Measurements from ENCODE around the gene ALG3.

The ALG3 gene

GRCh38 chr3:184239221-184239620, 9.5 kb downstream of the ALG3 start:
- no peak overlapping the region for H3K4me2 ChIP-seq (ENCODE audit: low read length)
- peaks cover 14% of the 10 kb centered on the region for H3K36me3 ChIP-seq (ENCODE audit: insufficient read depth, low read length)
- H3K9ac ChIP-seq (ENCODE audit: low read depth, low read length): no peak overlapping the region
- H3K9me3 ChIP-seq (replicated peaks; ENCODE audit: low read length): no peaks in the 10 kb centered on the region
- no peak overlapping the region for H3K4me3 ChIP-seq (ENCODE audit: low read length)
- H3K27me3 ChIP-seq (ENCODE audit: control insufficient read depth, insufficient read depth, low read length): peaks cover 14% of the 10 kb centered on the region
- H3K4me1 ChIP-seq (ENCODE audit: control insufficient read depth, insufficient read depth, low read length): peaks cover 3% of the 10 kb centered on the region

DNA sequence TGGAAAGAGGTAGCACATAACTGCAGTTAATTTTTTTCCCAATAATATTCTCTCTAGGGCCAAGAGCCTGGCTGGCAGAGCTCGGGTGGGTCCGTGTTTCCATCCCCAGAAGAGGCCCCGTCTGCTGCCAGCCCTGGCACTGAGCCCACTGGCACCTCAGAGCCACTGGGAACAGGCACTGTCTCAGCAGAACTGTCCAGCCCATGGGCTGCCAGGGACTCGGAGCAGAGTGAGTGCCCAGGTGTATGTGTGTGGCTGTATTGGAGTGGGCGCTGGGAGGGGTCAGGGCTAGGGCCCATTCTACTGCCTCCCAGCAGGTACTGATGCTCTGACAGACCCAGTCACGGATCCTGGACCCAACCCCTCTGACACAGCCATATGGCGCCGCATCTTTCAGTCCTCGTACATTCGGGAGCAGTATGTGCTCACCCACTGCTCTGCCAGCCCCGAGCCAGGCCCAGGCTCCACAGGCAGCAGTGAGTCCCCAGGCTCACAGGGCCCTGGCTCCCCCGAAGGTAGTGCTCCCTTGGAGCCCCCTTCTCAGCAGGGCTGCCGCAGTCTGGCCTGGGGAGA, 10.4 kb downstream of the ALG3 start:
- Histone ChIP-seq H3K9me3 (replicated peaks; ENCODE audit: low read length) (no peaks in the 10 kb centered on the region), H3K4me2 (ENCODE audit: low read length) (no peak overlapping the region), H3K27me3 (ENCODE audit: control insufficient read depth, insufficient read depth, low read length) (peaks cover 14% of the 10 kb centered on the region), H3K4me1 (ENCODE audit: control insufficient read depth, insufficient read depth, low read length) (peaks cover 8% of the 10 kb centered on the region), H3K4me3 (ENCODE audit: low read length) (no peak overlapping the region), H3K36me3 (ENCODE audit: insufficient read depth, low read length) (peaks cover 10% of the 10 kb centered on the region), H3K9ac (ENCODE audit: low read depth, low read length) (no peak overlapping the region)

DNA sequence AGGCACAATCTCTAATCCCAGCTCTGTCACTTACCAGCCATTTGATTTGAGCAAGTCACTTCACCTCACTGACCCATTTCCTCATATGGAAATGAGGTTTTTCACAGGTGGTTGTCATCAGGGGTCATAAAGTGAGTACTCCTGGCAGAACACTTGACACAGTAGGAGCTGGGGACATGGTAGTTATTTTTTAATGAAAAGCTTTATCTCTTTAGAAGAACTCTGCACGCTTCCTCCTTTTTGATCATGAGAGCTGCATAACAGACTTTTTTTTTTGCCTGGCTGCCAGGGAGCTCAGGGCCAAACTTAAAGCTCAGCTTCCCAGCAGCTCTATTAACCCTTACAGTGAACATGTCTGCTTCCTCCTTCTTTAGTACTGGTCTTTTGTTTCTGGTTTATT, 11.0 kb downstream of the ALG3 start:
- Histone ChIP-seq H3K4me1 (ENCODE audit: control insufficient read depth, insufficient read depth, low read length) (peaks cover 8% of the 10 kb centered on the region), H3K4me2 (ENCODE audit: low read length) (no peak overlapping the region), H3K4me3 (ENCODE audit: low read length) (no peak overlapping the region), H3K9ac (ENCODE audit: low read depth, low read length) (no peak overlapping the region), H3K36me3 (ENCODE audit: insufficient read depth, low read length) (peaks cover 8% of the 10 kb centered on the region), H3K27me3 (ENCODE audit: control insufficient read depth, insufficient read depth, low read length) (peaks cover 18% of the 10 kb centered on the region), H3K9me3 (replicated peaks; ENCODE audit: low read length) (no peaks in the 10 kb centered on the region)

- H3K4me1 ChIP-seq (ENCODE audit: control insufficient read depth, insufficient read depth, low read length): peaks cover 8% of the 10 kb centered on the region
- peaks cover 24% of the 10 kb centered on the region for H3K27me3 ChIP-seq (ENCODE audit: control insufficient read depth, insufficient read depth, low read length)
- no peaks in the 10 kb centered on the region for H3K9me3 ChIP-seq (replicated peaks; ENCODE audit: low read length)
- H3K4me2 ChIP-seq (ENCODE audit: low read length): no peak overlapping the region
- H3K36me3 ChIP-seq (ENCODE audit: insufficient read depth, low read length): peaks cover 2% of the 10 kb centered on the region
- no peak overlapping the region for H3K9ac ChIP-seq (ENCODE audit: low read depth, low read length)
- H3K4me3 ChIP-seq (ENCODE audit: low read length): no peak overlapping the region
These were observed 11.6 kb downstream of the ALG3 start for GRCh38 chr3:184237211-184237610.

DNA sequence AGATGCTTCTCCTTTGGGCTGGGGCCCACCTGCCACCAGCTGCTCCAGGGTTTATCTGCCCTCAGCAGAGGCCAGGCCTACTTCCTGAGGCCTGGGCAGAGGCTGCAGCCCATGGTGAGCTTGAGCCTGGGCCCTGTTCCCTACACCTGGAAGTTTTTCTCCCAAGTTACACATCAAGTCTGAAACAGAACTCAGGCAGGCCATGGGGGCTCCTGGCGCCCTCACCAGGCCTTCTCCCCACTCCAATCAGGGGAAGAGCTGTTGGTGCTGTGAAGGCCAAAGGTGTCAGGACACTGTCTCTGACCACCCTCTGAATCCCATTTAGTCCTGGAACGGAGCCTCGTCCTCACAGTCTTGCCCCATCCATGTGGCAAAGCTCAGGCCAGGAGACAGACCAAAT, 12.1 kb downstream of the ALG3 start:
- Histone ChIP-seq H3K9ac (ENCODE audit: low read depth, low read length) (no peak overlapping the region), H3K4me3 (ENCODE audit: low read length) (no peak overlapping the region), H3K36me3 (ENCODE audit: insufficient read depth, low read length) (no peaks in the 10 kb centered on the region), H3K9me3 (replicated peaks; ENCODE audit: low read length) (no peaks in the 10 kb centered on the region), H3K4me1 (ENCODE audit: control insufficient read depth, insufficient read depth, low read length) (peaks cover 8% of the 10 kb centered on the region), H3K27me3 (ENCODE audit: control insufficient read depth, insufficient read depth, low read length) (peaks cover 29% of the 10 kb centered on the region), H3K4me2 (ENCODE audit: low read length) (no peak overlapping the region)

GRCh38 chr3:184236033-184236410, 12.7 kb downstream of the ALG3 start:
- Histone ChIP-seq H3K9ac (ENCODE audit: low read depth, low read length) (no peak overlapping the region), H3K9me3 (replicated peaks; ENCODE audit: low read length) (no peaks in the 10 kb centered on the region), H3K27me3 (ENCODE audit: control insufficient read depth, insufficient read depth, low read length) (peaks cover 35% of the 10 kb centered on the region), H3K4me3 (ENCODE audit: low read length) (no peak overlapping the region), H3K36me3 (ENCODE audit: insufficient read depth, low read length) (no peaks in the 10 kb centered on the region), H3K4me1 (ENCODE audit: control insufficient read depth, insufficient read depth, low read length) (peaks cover 8% of the 10 kb centered on the region), H3K4me2 (ENCODE audit: low read length) (no peak overlapping the region)

DNA sequence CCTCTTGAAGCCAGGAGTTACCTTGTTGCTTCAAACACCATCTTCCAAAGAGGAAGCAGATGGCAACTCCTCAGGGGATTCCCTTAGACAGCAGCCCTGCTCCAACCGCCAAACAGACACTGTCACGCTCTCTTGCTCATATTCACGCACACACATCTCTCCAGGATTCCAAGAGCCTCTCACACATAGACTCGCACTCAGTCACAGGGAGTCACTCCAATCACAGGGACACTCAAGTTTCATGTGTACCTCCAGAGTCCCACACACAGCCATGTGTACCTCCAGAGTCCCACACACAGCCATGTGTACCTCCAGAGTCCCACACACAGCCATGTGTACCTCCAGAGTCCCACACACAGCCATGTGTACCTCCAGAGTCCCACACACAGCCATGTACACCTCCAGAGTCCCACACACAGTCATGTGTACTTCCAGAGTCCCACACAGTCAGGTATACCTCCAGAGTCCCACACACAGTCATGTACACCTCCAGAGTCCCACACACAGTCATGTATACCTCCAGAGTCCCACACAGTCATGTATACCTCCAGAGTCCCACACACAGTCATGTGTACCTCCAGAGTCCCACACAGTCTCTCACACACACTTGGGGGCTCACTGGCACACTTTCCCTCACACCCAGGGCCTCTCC, 13.3 kb downstream of the ALG3 start:
- no peak overlapping the region for H3K4me2 ChIP-seq (ENCODE audit: low read length)
- H3K9ac ChIP-seq (ENCODE audit: low read depth, low read length): no peak overlapping the region
- peaks cover 41% of the 10 kb centered on the region for H3K27me3 ChIP-seq (ENCODE audit: control insufficient read depth, insufficient read depth, low read length)
- H3K4me3 ChIP-seq (ENCODE audit: low read length): no peak overlapping the region
- H3K9me3 ChIP-seq (replicated peaks; ENCODE audit: low read length): no peaks in the 10 kb centered on the region
- H3K4me1 ChIP-seq (ENCODE audit: control insufficient read depth, insufficient read depth, low read length): peaks cover 8% of the 10 kb centered on the region
- H3K36me3 ChIP-seq (ENCODE audit: insufficient read depth, low read length): no peaks in the 10 kb centered on the region

DNA sequence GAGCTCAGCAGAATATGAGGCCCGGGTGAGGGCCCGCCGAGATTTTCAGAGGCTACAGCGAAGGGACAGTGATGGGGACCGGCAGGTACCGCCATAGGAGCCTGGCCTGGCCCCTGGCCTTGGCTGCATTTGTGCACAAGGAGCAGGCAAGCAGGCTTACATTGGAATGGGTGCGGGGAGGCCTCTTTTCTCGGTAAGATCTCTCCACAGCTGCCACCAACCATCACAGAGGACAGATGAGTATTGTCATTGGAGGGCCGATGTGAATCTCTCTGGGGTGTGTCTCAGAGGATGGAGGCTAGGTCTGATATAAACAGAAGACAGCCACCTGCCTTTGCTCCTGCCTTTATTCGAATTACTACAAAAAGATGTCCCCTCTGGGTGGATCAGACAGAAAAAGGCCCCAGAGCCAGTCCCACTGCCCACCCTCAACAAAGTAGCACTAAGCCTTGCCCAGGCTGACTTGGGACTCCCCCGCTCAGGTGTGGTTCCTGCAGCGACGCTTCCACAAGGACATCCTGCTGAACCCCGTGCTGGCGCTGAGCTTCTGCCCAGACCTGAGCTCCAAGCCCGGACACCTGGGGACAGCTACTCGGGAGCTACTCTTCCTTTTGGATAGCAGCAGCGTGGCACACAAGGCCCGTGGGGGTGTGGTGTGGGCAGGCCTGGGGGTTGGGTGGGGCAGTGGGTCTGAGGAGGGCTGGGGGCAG, 13.9 kb downstream of the ALG3 start:
- Histone ChIP-seq H3K27me3 (ENCODE audit: control insufficient read depth, insufficient read depth, low read length) (peaks cover 47% of the 10 kb centered on the region), H3K4me3 (ENCODE audit: low read length) (no peak overlapping the region), H3K36me3 (ENCODE audit: insufficient read depth, low read length) (no peaks in the 10 kb centered on the region), H3K4me1 (ENCODE audit: control insufficient read depth, insufficient read depth, low read length) (peaks cover 9% of the 10 kb centered on the region), H3K9ac (ENCODE audit: low read depth, low read length) (no peak overlapping the region), H3K9me3 (replicated peaks; ENCODE audit: low read length) (no peaks in the 10 kb centered on the region), H3K4me2 (ENCODE audit: low read length) (no peak overlapping the region)

DNA sequence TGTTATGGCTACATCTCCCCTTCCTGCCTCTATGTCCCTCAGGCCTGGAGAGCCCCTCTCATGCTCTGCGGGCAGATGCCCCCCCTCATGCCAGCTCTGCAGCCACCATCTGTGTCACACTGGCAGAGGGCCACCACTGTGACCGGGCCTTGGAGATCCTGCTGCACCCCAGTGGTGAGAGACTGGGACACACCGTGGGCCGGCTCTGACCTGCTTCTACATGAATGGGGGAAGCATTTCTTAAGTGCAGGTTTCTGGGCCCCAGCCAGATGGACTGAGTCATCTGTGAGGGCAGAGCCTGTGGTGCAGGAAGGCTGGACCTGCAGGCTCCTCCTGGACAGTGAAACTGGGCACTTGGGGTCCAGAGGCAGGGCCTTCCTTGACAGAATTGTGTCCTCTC, 14.5 kb downstream of the ALG3 start:
- no peak overlapping the region for H3K4me2 ChIP-seq (ENCODE audit: low read length)
- peaks cover 15% of the 10 kb centered on the region for H3K4me1 ChIP-seq (ENCODE audit: control insufficient read depth, insufficient read depth, low read length)
- no peak overlapping the region for H3K4me3 ChIP-seq (ENCODE audit: low read length)
- no peak overlapping the region for H3K9ac ChIP-seq (ENCODE audit: low read depth, low read length)
- H3K36me3 ChIP-seq (ENCODE audit: insufficient read depth, low read length): no peaks in the 10 kb centered on the region
- peaks cover 53% of the 10 kb centered on the region for H3K27me3 ChIP-seq (ENCODE audit: control insufficient read depth, insufficient read depth, low read length)
- no peaks in the 10 kb centered on the region for H3K9me3 ChIP-seq (replicated peaks; ENCODE audit: low read length)

DNA sequence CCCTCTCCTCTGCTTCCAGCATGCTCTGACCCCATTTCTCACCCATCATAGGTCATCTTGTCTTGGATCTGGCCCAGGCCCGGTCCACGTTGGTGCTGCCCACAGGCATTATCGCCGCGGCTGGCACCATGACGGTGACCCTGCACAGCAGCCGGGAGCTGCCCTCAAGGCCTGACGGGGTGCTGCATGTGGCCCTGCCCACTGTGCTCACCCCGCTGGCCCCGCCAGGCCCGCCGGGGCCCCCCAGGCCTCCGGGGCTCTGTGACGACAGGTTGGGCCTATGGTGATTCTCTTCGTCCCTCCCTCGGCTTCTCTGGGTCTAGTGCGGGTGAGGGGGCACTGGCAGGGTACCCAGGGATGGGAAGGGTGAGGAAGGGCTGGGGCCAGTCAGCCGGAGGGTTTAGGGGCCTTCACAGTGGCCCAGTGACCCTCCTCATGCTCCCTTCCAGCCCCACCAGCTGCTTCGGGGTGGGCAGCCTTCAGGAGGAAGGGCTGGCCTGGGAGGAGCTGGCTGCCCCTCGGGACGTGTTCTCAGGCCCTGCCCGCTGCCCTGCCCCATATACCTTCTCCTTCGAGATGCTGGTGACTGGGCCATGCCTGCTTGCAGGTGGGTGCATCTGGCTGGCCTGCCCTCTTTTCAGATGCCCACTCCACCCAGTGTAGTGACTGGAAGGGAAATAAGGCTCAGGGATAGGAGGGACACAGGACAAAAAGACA, 15.5 kb downstream of the ALG3 start:
- no peaks in the 10 kb centered on the region for H3K36me3 ChIP-seq (ENCODE audit: insufficient read depth, low read length)
- H3K9ac ChIP-seq (ENCODE audit: low read depth, low read length): no peak overlapping the region
- no peak overlapping the region for H3K4me2 ChIP-seq (ENCODE audit: low read length)
- peaks cover 63% of the 10 kb centered on the region for H3K27me3 ChIP-seq (ENCODE audit: control insufficient read depth, insufficient read depth, low read length)
- H3K9me3 ChIP-seq (replicated peaks; ENCODE audit: low read length): no peaks in the 10 kb centered on the region
- H3K4me3 ChIP-seq (ENCODE audit: low read length): no peak overlapping the region
- H3K4me1 ChIP-seq (ENCODE audit: control insufficient read depth, insufficient read depth, low read length): peaks cover 19% of the 10 kb centered on the region

DNA sequence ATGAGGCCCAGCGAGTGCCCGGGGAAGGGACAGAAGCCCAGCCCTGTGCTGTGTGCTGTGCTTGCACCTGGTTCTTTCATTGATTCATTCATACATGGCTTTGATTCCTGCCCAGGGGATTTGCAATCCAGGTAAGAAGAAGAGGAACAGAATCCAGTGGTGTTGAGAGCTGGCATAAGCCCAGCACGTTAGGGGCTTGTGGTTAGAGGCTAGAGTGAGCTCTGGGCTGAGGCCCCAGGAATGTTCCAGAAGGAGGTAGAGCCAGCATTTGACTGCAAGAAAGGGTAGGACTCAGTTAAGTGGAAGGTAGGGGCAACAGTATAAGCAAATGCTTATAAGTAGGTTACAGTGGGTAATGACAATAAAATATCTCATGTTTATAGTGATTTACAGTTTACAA, 17.1 kb downstream of the ALG3 start:
- peaks cover 70% of the 10 kb centered on the region for H3K27me3 ChIP-seq (ENCODE audit: control insufficient read depth, insufficient read depth, low read length)

More for the DNA sequence above, 17.1 kb downstream of the ALG3 start:
- Histone ChIP-seq H3K9ac (ENCODE audit: low read depth, low read length) (no peak overlapping the region), H3K4me1 (ENCODE audit: control insufficient read depth, insufficient read depth, low read length) (peaks cover 19% of the 10 kb centered on the region), H3K4me2 (ENCODE audit: low read length) (no peak overlapping the region), H3K4me3 (ENCODE audit: low read length) (no peak overlapping the region), H3K9me3 (replicated peaks; ENCODE audit: low read length) (no peaks in the 10 kb centered on the region), H3K36me3 (ENCODE audit: insufficient read depth, low read length) (no peaks in the 10 kb centered on the region)

Measured in skeletal muscle satellite cell (primary cell).